GM18526 (cell line): ENCODE measurements around the gene TRAPPC3L.

Experiments
- POLR2A ChIP-seq: IDR thresholded peaks from 3 replicates; pipeline ENCODE4 v1.6.1; 2011; ENCODE audit not compliant: insufficient read length; ENCODE audit errors: extremely low read depth

TRAPPC3L gene

DNA sequence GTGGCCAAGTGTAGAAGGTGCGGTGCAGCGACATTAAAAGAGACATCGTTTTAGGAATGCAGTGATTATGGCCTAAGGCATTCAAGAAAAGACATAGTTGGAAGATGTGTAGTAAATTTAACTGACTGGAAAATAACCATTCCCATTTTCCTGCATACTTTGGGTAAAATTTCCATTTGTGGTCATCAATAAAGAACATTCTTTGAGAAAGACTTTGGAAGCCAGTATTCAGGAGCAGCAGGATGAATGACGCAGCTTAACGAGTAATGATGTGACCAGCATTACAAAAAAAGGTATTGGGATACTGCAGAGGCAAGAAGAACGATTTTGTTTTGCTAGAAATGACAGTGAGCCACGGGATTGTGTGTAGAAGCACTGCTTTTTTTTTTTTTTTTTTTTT lies 18.8 kb upstream of the TRAPPC3L start:
- no peak for TF ChIP-seq POLR2A

- TF ChIP-seq POLR2A = no peak
Measured at GRCh38 chr6:116563830-116564229, 18.3 kb upstream of the TRAPPC3L start.

GRCh38 chr6:116562614-116563013 lies 17.1 kb upstream of the TRAPPC3L start:
- no peak for TF ChIP-seq POLR2A

DNA sequence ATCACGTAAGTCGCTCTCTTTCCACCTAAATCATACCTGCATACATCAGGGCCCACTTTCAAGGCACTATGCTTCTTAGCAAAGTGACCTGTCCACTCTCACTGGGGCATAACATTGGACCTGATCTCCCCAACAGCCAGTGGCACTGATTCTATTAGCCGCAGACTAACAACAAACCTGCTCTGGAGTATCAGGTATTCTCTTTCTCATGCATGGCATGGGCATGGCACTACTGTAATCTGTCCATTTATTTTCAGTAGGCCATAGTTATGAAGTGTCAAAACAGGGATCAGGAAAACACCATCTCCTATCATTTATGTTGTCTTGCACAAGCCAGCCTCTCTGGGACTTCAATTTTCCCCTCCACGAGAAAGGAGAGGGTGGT lies 16.5 kb upstream of the TRAPPC3L start:
- TF ChIP-seq POLR2A = no peak

DNA sequence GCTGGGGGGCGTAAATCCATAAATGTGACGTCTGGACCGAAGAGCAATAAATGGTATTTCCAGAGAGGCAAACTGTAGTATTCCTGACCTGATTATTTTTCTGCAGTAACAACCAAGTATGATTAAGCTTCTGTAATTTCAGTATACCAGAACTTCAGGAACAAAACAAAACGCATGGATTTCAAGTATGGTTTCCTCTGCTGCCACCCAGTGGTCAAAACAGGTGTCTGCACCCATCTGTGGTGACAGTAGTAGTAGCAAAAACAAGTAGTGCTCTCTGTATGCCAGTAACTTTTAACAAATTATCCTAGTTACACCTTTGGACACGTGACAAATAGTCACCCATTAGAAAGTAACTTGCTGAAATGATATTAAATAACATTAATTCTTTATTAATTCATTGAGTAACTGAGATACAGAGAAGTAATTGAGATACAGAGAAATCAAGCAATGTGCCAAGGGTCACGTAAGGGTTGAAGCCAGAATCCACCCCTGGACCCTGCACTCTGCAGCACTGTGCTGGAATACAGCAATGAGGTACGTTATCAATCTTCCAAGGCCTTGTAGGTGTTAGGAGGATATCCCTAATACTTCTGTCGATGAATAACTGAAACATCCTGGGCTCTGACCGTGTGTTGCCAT lies 16.0 kb upstream of the TRAPPC3L start:
- no peak for TF ChIP-seq POLR2A

- no peak for TF ChIP-seq POLR2A
Measured at GRCh38 chr6:116560130-116560529, 14.6 kb upstream of the TRAPPC3L start.

- no peak for TF ChIP-seq POLR2A
Measured at GRCh38 chr6:116557893-116558292, 12.4 kb upstream of the TRAPPC3L start.

- no peak for TF ChIP-seq POLR2A
Measured at GRCh38 chr6:116556814-116557415, 11.4 kb upstream of the TRAPPC3L start.

DNA sequence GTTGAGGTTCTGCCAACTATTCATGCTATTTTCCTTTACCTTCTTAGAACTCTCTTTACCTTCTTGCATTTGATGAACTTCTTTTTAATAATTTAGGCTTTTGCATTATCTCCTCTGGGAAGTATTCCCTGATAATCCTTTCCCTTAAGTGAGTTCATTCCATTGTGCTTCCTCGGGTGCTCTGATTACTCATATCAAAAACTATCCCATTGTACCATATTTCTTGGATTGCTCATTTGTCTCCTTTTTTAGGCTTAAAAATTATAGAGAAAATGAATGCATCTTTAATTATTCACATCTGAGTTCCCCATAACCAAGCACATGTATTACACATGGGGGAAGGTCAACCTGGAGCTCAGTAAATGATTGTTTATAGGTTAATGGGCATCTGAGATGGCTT lies 10.6 kb upstream of the TRAPPC3L start:
- no peak for TF ChIP-seq POLR2A

- TF ChIP-seq POLR2A = no peak
Measured at GRCh38 chr6:116553451-116553850, 8.0 kb upstream of the TRAPPC3L start, which contains the start of gene CALHM4. Gene CALHM4, plus strand, starts transcription at chr6:116553751. Its CDS starts 43 bp downstream, at chr6:116553794.

DNA sequence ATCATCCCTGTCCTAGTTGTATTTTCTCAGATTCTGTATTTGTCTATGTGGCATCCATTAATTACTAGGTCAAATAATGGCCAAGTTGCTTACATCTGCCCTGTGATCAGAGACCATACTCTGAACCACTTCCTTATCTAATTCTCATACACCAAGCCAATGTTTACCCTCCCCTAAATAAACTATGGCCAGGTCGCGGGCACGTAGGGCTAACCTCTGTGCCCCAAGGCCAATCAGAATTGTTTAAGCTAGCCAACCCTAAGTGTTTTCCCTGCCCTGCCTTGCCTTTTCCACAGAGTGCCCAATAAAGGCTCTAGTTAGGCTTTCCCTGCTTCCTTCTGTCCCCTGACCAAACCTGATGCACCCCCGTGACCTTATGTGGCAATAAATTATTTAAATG lies 5.3 kb upstream of the TRAPPC3L start:
- no peak for TF ChIP-seq POLR2A

DNA sequence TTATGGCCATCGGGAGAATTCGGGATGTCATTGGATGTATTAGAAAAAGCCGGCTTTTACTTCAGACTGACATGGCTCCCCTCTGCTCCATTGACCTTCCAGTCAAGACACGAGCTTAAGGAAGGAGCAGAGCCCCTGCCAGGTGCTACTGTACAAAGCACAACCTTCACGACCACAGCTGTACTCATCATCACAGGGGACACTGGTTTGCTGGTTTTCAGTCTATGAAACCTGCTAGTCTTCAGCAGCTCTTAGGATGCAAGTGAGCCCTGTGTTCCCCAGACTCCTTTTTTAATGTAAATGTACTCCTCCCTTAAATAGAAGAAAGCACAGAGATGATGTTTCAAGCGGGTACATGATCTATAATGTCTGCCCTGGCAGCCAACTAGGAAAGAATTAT lies 1.9 kb upstream of the TRAPPC3L start:
- no peak for TF ChIP-seq POLR2A

GRCh38 chr6:116543149-116543548 lies 2.3 kb downstream of the TRAPPC3L start:
- no peak for TF ChIP-seq POLR2A

- TF ChIP-seq POLR2A = no peak
Measured at GRCh38 chr6:116542426-116542825, 3.1 kb downstream of the TRAPPC3L start.

DNA sequence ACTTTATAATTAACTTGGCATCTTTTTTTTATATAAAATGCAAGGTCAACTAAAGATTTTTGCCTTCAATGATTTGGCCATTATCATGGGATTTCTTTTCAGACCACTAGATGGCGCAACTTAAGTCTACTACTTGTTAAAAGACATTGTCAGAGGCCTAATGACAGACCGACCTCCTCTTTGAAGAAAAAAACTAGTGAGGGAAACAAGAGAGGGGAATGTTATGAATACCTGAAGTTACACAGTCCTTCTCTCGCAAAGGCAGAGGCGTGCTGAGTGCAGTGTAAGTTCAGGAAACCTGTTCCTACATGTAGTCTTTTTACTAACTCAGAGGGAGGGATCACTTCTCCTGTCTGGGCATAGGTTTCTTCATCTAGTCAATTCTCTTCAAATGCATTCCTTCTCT lies 9.3 kb downstream of the TRAPPC3L start:
- TF ChIP-seq POLR2A = no peak

GRCh38 chr6:116535109-116535508 lies 10.4 kb downstream of the TRAPPC3L start:
- no peak for TF ChIP-seq POLR2A
